Fibroblast of lung (primary cell): Measurements from ENCODE around the gene ZNF827. TPM values are rescaled to one million over a fixed set of nuclear protein-coding genes. Genes with fewer than 3 reads are reported as not detected.

Experiments
- DNase-seq, 2 donors: peaks; one replicate each; pipeline versions ENCODE4 v3.0.0 to v3.0.0-alpha.2; 2010; ENCODE audit warnings: low read depth in 2 of 2
- H2AFZ ChIP-seq: 2 replicates; pipeline ENCODE4 v1.5.1; 2012; ENCODE audit warnings: low read length, control low read depth, inconsistent platforms
- H3K27ac ChIP-seq: 2 replicates; pipeline ENCODE4 v1.5.1; 2011; ENCODE audit warnings: low read length, control low read depth; ENCODE audit not compliant: insufficient read depth
- H3K27me3 ChIP-seq: 2 replicates; pipeline ENCODE4 v1.5.1; 2011; ENCODE audit warnings: mild to moderate bottlenecking, low read length; ENCODE audit not compliant: control insufficient read depth, insufficient read depth
- H3K36me3 ChIP-seq: 2 replicates; pipeline ENCODE4 v1.5.1; 2011; ENCODE audit warnings: low read length; ENCODE audit not compliant: control insufficient read depth, insufficient read depth
- H3K4me1 ChIP-seq: 2 replicates; pipeline ENCODE4 v1.5.1; 2011; ENCODE audit warnings: low read length; ENCODE audit not compliant: control insufficient read depth, insufficient read depth; ENCODE audit errors: extremely low read depth
- H3K4me2 ChIP-seq: 2 replicates; pipeline ENCODE4 v1.5.1; 2011; ENCODE audit warnings: low read length, control low read depth; ENCODE audit not compliant: insufficient read depth; ENCODE audit errors: extremely low read depth
- H3K4me3 ChIP-seq, 4 experiments: fragments of 200-600 bp in 1 of 4; sonication (generic) in 1 of 4; replicated peaks in 1 of 4; 2 replicates each; pipeline ENCODE4 v1.5.1; 2011 to 2016; ENCODE audit warnings: low read length in 4 of 4, low read depth in 3 of 4, mild to moderate bottlenecking in 3 of 4, control low read depth in 2 of 4, inconsistent platforms in 1 of 4, mixed read lengths in 1 of 4; ENCODE audit not compliant: insufficient read depth in 1 of 4; ENCODE audit errors: control extremely low read depth in 1 of 4
- H3K79me2 ChIP-seq: 2 replicates; pipeline ENCODE4 v1.5.1; 2012; ENCODE audit warnings: mild to moderate bottlenecking, low read length, inconsistent platforms; ENCODE audit not compliant: control insufficient read depth, insufficient read depth
- H3K9ac ChIP-seq: 2 replicates; pipeline ENCODE4 v1.5.1; 2011; ENCODE audit warnings: mild to moderate bottlenecking, low read length, control low read depth; ENCODE audit not compliant: insufficient read depth
- H3K9me3 ChIP-seq: 2 replicates; pipeline ENCODE4 v1.5.1; 2012; ENCODE audit warnings: low read depth, low read length; ENCODE audit not compliant: control insufficient read depth, insufficient read depth
- H4K20me1 ChIP-seq: 2 replicates; pipeline ENCODE4 v1.5.1; 2011; ENCODE audit warnings: low read length; ENCODE audit not compliant: control insufficient read depth, insufficient read depth; ENCODE audit errors: extremely low read depth
- CTCF ChIP-seq, 2 donors: IDR thresholded peaks in 1 of 2; conservative IDR thresholded peaks in 1 of 2; 1 replicate in 1 of 2; 2 replicates in 1 of 2; pipeline ENCODE4 v1.5.1; 2011 to 2012; ENCODE audit warnings: low read length in 2 of 2, control low read depth in 1 of 2, inconsistent platforms in 1 of 2, low read depth in 1 of 2, mild to moderate bottlenecking in 1 of 2
- EZH2 ChIP-seq: IDR thresholded peaks from 2 replicates; pipeline ENCODE4 v1.5.1; 2012; ENCODE audit warnings: low read length, control low read depth, mild to moderate bottlenecking; ENCODE audit errors: missing control alignments
- polyA plus RNA-seq, 2 donors: library from polyadenylated mRNA; depleted of rRNA in 1 of 2; stranded (reverse) in 1 of 2; unstranded in 1 of 2; fragments of >200 nt; gene quantifications; 2 replicates each; pipeline ENCODE4 v1.2.1, GENCODE V29; 2011 to 2012; ENCODE audit warnings: missing spikeins in 1 of 2
- total RNA-seq: library from RNA; depleted of rRNA; stranded (reverse); fragments of >200 nt; gene quantifications from 2 replicates; pipeline ENCODE4 v1.2.1, GENCODE V29; 2014

ZNF827 gene
- total and polyA plus RNA-seq, 2 donors (not counting 1 experiment from before 2014, with no cell fraction given) = 5.8 to 7.1 TPM

GRCh38 chr4:145954924-145955339, 16.3 kb upstream of the ZNF827 start:
- peak; percentile 78 to 99 for DNase-seq
- H3K36me3 ChIP-seq = no peaks in the 10 kb centered on the region
- H3K9me3 ChIP-seq = no peaks in the 10 kb centered on the region
- no peak overlapping the region for H2AFZ ChIP-seq
- H3K4me2 ChIP-seq = no peak overlapping the region
- H3K27me3 ChIP-seq = no peaks in the 10 kb centered on the region
- H3K9ac ChIP-seq = no peak overlapping the region
- H3K27ac ChIP-seq = no peak overlapping the region
- no peak overlapping the region for H3K4me3 ChIP-seq
- no peaks in the 10 kb centered on the region for H4K20me1 ChIP-seq
- no peaks in the 10 kb centered on the region for H3K79me2 ChIP-seq
- no peaks in the 10 kb centered on the region for H3K4me1 ChIP-seq
- TF ChIP-seq EZH2 (no peak), CTCF (conservative IDR thresholded peaks at IDR 0.05 in 1 of 2, IDR thresholded peaks at IDR 0.05 in 1 of 2; ENCODE audit: low read depth in 1 of 2, low read length in 2 of 2) (no peak)

GRCh38 chr4:145951931-145952330, 13.3 kb upstream of the ZNF827 start:
- H2AFZ ChIP-seq = no peak overlapping the region
- H3K79me2 ChIP-seq = no peaks in the 10 kb centered on the region
- no peak for TF ChIP-seq EZH2
- TF ChIP-seq CTCF (conservative IDR thresholded peaks at IDR 0.05 in 1 of 2, IDR thresholded peaks at IDR 0.05 in 1 of 2; ENCODE audit: low read depth in 1 of 2, low read length in 2 of 2) = no peak
- H3K9me3 ChIP-seq = no peaks in the 10 kb centered on the region
- H3K4me2 ChIP-seq = no peak overlapping the region
- H4K20me1 ChIP-seq = no peaks in the 10 kb centered on the region
- H3K4me1 ChIP-seq = no peaks in the 10 kb centered on the region
- DNase-seq = no peak
- no peak overlapping the region for H3K4me3 ChIP-seq
- no peaks in the 10 kb centered on the region for H3K36me3 ChIP-seq
- H3K27ac ChIP-seq = no peak overlapping the region
- peaks cover 1% of the 10 kb centered on the region for H3K27me3 ChIP-seq
- H3K9ac ChIP-seq = no peak overlapping the region

- no peaks in the 10 kb centered on the region for H3K4me1 ChIP-seq
- H3K27me3 ChIP-seq = peaks cover 2% of the 10 kb centered on the region
- DNase-seq = no peak
- H2AFZ ChIP-seq = no peak overlapping the region
- no peaks in the 10 kb centered on the region for H3K9me3 ChIP-seq
- no peaks in the 10 kb centered on the region for H4K20me1 ChIP-seq
- H3K36me3 ChIP-seq = no peaks in the 10 kb centered on the region
- TF ChIP-seq EZH2 (no peak), CTCF (conservative IDR thresholded peaks at IDR 0.05 in 1 of 2, IDR thresholded peaks at IDR 0.05 in 1 of 2; ENCODE audit: low read depth in 1 of 2, low read length in 2 of 2) (no peak)
- no peak overlapping the region for H3K27ac ChIP-seq
- H3K79me2 ChIP-seq = no peaks in the 10 kb centered on the region
- H3K4me3 ChIP-seq = no peak overlapping the region
- no peak overlapping the region for H3K4me2 ChIP-seq
- H3K9ac ChIP-seq = no peak overlapping the region
These were observed 7.0 kb upstream of the ZNF827 start for GRCh38 chr4:145945431-145946155.
